Erythroblast (primary cell): ENCODE measurements around the gene PBRM1.

ENCODE experiments used
- GATA1 ChIP-seq: IDR thresholded peaks from 2 replicates; pipeline ENCODE4 v1.6.1; 2011; ENCODE audit warnings: low read depth, mild to moderate bottlenecking, control low read depth, low read length, moderate library complexity
- POLR2A ChIP-seq: IDR thresholded peaks from 2 replicates; pipeline ENCODE4 v1.6.1; 2011; ENCODE audit warnings: mild to moderate bottlenecking, low read length

DNA sequence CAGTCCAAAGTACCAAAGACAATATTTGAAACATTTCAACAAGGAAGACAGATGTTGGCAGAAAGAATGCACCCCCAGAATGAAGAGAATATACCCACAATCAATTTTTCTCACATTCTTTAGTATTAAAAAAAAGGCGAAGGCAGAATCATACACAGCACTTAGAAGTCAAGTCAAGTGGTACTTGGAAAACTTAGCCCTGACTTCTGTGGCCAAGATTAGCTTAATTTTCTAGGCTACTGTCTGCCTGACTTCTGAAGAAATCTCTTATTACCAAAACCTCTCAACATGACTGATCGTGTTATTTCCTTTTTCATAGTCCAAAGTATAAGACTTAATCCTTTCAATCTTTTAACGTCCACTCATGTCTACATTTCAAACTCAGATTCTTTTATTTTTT is 60.7 kb downstream of the PBRM1 start:
- TF ChIP-seq POLR2A (no peak), GATA1 (no peak)
